GM12891 (cell line): ENCODE data around the gene EAF1.

Experiments
- DNase-seq: peaks from one replicate; pipeline ENCODE4 v3.0.0; 2011; ENCODE audit warnings: low spot score; ENCODE audit not compliant: insufficient read length
- FAIRE-seq: peaks from 2 replicates; lab custom pipeline; 2011; peaks lifted over from hg19 to GRCh38; lab: Jason Lieb, UNC
- PAX5 ChIP-seq: IDR thresholded peaks from 2 replicates; pipeline ENCODE4 v1.6.1; 2011; ENCODE audit warnings: low read length, moderate library complexity, mild to moderate bottlenecking; ENCODE audit not compliant: insufficient read depth, severe bottlenecking
- POLR2A ChIP-seq: IDR thresholded peaks from 2 replicates; pipeline ENCODE4 v1.6.1; 2011; ENCODE audit warnings: low read depth, low read length, control low read depth
- POLR2AphosphoS5 ChIP-seq: IDR thresholded peaks from 2 replicates; pipeline ENCODE4 v1.6.1; 2011; ENCODE audit warnings: low read depth, low read length, control low read depth
- POU2F2 ChIP-seq: IDR thresholded peaks from 2 replicates; pipeline ENCODE4 v1.6.1; 2011; ENCODE audit warnings: low read depth, mild to moderate bottlenecking, control low read depth, low read length, moderate library complexity
- SPI1 ChIP-seq: IDR thresholded peaks from 2 replicates; pipeline ENCODE4 v1.6.1; 2011; ENCODE audit warnings: low read depth, low read length, control low read depth
- TAF1 ChIP-seq: IDR thresholded peaks from 2 replicates; pipeline ENCODE4 v1.6.1; 2011; ENCODE audit warnings: low read depth, low read length, control low read depth

EAF1 gene

DNA sequence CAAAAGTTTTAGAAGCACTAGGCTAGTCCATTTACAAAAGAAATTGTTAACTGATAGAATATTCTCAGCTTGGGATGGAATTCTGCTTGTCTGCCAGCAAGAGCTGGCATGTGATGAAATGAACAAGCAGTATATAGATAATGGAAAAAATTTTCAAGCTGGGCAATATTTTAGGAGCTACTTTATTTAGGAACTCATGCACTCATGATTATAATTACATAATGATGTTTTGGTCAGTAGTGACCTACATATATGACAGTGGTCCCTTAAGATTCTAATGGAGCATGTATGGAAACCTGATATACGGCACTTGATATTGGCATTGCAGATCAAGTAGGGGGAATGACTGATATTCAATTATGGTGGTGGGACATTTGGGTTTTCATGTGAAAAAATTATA is 6.1 kb downstream of the EAF1 start:
- TF ChIP-seq POU2F2 = no peak
- no peak for TF ChIP-seq SPI1
- no peak for TF ChIP-seq PAX5
- no peak for TF ChIP-seq POLR2A
- no peak for TF ChIP-seq TAF1
- TF ChIP-seq POLR2AphosphoS5 = no peak
- no peak for FAIRE-seq
- no peak for DNase-seq

- no peak for FAIRE-seq
- TF ChIP-seq POLR2AphosphoS5 (no peak), POLR2A (no peak), TAF1 (no peak), SPI1 (no peak), PAX5 (no peak), POU2F2 (no peak)
- no peak for DNase-seq
These were observed 7.4 kb downstream of the EAF1 start for GRCh38 chr3:15434756-15435155.

DNA sequence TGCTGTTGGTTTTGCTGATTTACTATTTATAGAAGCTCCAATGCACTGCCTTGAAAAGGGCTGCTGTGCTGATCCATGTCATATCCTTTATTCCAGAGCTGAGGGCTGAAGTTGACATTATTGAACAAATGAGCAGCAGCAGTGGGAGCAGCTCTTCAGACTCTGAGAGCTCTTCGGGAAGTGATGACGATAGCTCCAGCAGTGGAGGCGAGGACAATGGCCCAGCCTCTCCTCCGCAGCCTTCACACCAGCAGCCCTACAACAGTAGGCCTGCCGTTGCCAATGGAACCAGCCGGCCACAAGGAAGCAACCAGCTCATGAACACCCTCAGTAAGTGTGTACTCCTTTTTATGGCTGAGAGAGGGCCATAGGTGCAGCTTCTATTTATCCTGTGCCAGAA is 8.8 kb downstream of the EAF1 start:
- no peak for TF ChIP-seq PAX5
- no peak for TF ChIP-seq TAF1
- no peak for TF ChIP-seq POU2F2
- TF ChIP-seq POLR2A = no peak
- TF ChIP-seq POLR2AphosphoS5 = no peak
- no peak for TF ChIP-seq SPI1
- FAIRE-seq = no peak
- DNase-seq = no peak

DNA sequence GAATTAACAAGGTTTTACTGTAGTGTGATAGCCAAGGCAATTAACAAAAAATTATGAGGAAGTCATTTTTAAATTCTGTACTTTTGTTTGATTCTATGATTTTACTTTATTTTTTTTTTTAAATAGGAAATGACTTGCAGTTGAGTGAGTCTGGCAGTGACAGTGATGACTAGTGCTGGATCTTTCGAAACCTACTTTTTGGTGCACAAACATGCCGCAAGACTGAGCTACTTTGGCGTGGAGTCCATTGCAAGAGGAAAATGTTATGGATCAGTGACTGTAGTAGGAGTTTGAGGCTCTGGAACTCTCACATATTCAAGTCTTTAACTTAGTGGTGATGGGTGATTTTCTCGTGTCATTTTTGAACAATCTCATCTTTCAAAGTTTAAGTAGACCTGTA is 11.6 kb downstream of the EAF1 start:
- no peak for TF ChIP-seq PAX5
- TF ChIP-seq POLR2A = no peak
- no peak for TF ChIP-seq TAF1
- TF ChIP-seq POLR2AphosphoS5 = no peak
- TF ChIP-seq POU2F2 = no peak
- TF ChIP-seq SPI1 = no peak
- FAIRE-seq (no peak), DNase-seq (no peak)

GRCh38 chr3:15439476-15439875 is 12.1 kb downstream of the EAF1 start:
- no peak for TF ChIP-seq SPI1
- no peak for TF ChIP-seq TAF1
- TF ChIP-seq POLR2A = no peak
- TF ChIP-seq PAX5 = no peak
- no peak for TF ChIP-seq POU2F2
- TF ChIP-seq POLR2AphosphoS5 = no peak
- DNase-seq (no peak), FAIRE-seq (no peak)

DNA sequence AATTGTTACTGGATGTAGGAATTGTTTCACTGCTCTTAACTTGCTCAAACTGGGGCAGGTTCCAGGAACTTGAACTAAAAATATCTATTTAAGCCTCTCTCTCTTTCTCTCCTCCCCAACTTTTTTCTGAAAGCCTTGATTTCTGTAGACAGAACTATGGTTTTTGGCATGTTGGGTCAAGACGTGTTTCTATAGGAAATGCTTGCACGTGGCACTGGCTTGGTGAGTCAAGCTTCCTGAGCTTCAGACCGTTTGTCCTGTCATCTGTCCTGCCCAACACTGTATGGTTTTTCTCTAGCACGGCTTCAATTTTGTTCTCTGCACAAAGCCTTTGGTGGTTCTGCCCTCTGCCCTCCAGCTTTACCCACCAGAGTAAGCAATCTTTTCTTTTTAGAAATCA is 13.5 kb downstream of the EAF1 start:
- DNase-seq (no peak), FAIRE-seq (no peak)
- TF ChIP-seq POU2F2 (no peak), POLR2A (no peak), TAF1 (no peak), PAX5 (no peak), POLR2AphosphoS5 (no peak), SPI1 (no peak)

DNA sequence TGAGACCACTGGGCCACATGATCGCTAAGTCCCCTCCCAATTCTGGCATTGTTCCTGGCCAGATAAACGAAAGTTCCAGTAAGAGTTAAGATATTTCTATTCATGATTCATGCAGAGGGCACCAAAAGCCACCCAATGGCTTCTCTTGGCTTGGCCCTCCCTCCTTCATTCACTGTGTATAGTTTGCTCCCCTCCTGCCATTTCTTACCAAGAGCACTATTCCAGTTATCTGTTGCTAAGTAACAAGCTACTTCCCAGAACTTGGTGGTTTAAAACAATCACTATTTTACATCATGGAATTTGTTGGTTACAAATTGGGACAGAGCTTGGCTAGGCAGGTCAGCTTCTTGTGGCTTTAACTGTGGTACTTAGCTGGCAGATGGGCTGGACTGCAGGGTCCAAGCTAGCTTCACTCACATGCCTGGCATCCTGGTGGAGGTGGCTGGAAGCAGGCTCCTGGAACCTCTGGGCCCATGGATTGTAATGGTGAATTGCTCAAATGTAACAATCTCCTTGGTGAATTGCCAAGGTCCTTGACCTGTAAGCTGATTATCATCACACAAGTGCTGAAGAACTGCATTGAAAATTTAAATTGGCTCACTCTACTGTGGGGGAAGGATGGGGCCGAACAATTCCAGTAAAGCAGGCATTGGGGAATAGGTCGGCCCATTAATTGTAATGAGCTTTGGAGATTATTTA is 16.6 kb downstream of the EAF1 start:
- DNase-seq (no peak), FAIRE-seq (no peak)
- TF ChIP-seq SPI1 = no peak
- no peak for TF ChIP-seq TAF1
- no peak for TF ChIP-seq POU2F2
- no peak for TF ChIP-seq POLR2A
- no peak for TF ChIP-seq POLR2AphosphoS5
- no peak for TF ChIP-seq PAX5

- FAIRE-seq (no peak), DNase-seq (no peak)
- no peak for TF ChIP-seq POU2F2
- TF ChIP-seq POLR2A = no peak
- no peak for TF ChIP-seq POLR2AphosphoS5
- TF ChIP-seq TAF1 = no peak
- no peak for TF ChIP-seq PAX5
- no peak for TF ChIP-seq SPI1
These were observed 22.3 kb downstream of the EAF1 start for GRCh38 chr3:15449489-15450224.

GRCh38 chr3:15450438-15451215 is 23.2 kb downstream of the EAF1 start:
- FAIRE-seq (no peak), DNase-seq (no peak)
- TF ChIP-seq POU2F2 (no peak), POLR2A (no peak), PAX5 (no peak), POLR2AphosphoS5 (no peak), TAF1 (no peak), SPI1 (no peak)
